Suprapubic skin (tissue), 3 donors: ENCODE data around the gene GFI1B.

Experiments used
- CTCF ChIP-seq, 2 donors: fragments of 200-600 bp in 1 of 2; fragments of 450-650 bp in 1 of 2; sonication (generic) in 1 of 2; IDR thresholded peaks; one replicate each; pipeline ENCODE4 v1.5.1; 2016 to 2019; ENCODE audit warnings: antibody characterized with exemption in 2 of 2, mild to moderate bottlenecking in 1 of 2, moderate library complexity in 1 of 2
- POLR2A ChIP-seq, 2 donors: fragments of 450-650 bp; IDR thresholded peaks; one replicate each; pipeline ENCODE4 v1.6.1; 2017; ENCODE audit warnings: antibody characterized with exemption in 2 of 2, mild to moderate bottlenecking in 2 of 2, moderate library complexity in 2 of 2

GRCh38 chr9:132973713-132974112 lies 4.8 kb upstream of the GFI1B start:
- TF ChIP-seq POLR2A (IDR thresholded peaks at IDR 0.05): no peak
- TF ChIP-seq CTCF (IDR thresholded peaks at IDR 0.05): no peak
